DMS 273 (cell line): ENCODE data around the gene GALNT9.

Experiments used
- DNase-seq: peaks from one replicate; lab custom pipeline; 2025; ENCODE audit not compliant: unreplicated experiment; lab: John Stamatoyannopoulos, UW

GALNT9 gene

DNA sequence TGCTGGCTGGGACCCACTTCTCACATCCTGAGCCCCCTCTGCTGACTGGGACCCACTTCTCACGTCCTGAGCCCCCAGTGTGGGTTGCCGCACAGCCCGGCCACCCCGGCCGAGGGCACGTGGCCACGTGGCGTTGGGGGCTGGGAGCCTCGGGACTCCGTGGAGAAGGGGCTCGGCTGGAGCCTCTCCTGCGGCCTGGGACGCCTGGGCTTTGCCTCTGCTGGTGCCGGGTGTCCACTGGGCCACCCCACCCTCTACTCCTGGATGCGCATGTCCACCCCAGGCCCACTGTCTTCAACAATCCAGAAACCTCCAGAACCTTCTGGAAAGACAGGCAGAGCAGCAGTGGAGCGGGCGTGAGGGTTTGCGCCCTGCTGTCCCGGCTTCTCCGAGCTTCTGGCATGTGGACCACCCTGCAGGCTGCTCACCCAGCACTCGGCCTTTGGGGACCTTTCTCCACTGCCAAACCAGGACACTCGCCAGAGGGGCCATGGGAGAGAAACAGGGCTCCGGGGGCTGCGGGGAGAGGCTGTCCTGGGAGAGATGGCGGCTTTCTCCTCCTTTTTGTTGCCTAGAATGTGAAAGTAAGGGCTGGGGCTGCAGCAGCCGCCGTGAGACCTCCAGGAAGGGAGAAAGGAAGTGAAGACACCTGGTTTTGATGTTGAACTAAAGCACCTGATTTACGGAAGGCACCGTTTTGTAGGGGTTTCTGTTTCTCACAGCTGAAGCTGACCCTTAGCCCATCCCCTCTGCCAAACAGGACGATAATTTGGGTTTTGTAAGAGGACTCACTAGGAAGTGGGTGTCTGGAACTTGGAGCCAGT lies 155.2 kb downstream of the GALNT9 start:
- no peak for DNase-seq

DNA sequence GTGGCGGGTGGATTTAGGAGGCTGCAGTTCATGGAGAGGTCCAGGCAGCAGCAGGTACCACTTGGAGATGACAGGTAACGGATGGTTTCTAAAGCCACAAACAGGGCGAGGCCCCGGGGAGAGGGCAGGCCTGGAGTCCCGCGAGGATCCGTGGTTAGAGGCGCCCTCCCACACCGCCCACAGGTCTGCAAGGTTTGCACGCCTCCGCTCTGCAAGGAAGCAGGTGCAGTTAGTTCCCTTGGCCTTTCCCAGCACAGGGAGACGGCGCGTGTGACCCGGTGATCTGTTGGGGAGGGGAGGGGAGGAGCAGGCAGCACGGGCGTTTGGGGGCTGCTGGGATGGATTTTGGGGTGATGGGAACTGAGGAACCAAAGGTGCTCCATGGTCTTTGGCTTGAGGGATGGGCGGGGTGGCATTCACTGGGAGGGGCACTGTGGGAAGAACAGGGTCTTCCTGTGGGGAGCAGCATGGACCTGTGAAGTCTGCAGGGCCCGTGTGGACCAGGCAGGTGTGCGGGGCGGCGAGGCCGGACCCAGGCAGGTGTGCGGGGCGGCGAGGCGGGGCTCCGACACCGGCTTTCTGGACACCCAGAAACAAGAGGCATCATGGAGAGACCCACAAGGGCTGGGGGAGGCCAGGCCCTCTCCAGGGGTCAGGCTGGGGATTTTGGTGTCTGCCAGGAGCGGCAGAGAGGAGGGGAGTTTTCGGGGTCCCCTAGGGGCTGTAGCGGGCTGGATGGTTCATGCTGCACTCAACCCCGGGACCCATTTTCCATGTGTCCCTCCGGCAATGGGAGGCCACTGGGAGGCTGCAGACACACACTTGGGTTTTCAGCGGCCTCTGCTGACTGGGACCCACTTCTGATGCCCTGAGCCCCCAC lies 156.0 kb downstream of the GALNT9 start:
- no peak for DNase-seq

DNA sequence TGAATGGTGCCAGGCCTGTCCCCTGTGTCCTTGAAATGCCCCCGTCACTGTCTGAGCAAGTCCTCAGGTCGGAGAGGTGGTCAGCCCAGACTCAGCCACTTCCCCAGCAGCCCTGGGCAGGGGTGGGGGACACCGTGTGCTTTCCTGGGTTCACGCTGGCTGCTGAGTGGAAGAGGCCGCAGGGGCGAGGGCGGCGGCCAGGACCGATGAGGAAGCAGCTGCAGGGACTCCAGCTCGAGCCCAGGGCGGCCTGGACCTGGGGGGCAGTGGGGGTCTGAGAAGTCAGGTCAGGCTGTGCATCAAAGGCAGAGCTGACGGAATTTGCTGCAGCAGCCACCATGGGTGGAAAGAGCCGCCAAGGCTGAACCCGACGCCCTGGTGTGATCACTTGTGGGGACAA lies 156.8 kb downstream of the GALNT9 start:
- DNase-seq = no peak

DNA sequence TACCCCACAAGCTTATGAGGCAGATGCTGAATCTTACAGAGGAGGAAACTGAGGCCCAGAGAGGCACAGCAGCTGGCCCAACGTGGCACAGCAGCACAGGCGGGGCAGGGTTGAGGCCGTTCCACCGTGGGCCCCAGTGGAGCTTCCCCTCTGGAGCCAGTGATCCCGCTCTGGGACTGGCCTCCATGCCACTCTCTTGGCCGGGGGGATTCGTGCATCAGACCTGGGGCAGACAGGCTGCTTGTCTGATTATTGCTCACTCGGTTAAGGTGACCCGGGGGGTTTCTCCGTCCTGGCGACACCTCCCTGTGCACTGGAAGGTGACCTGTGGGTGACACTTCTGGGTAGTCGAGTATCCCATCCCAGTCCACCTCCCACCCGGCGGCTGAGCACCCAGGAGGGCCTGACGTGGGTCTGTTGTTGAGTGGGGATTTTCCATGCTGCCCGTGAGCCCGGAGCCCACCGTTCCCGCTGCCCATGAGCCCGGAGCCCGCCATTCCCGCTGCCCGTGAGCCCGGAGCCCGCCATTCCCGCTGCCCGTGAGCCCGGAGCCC lies 157.3 kb downstream of the GALNT9 start:
- no peak for DNase-seq

DNA sequence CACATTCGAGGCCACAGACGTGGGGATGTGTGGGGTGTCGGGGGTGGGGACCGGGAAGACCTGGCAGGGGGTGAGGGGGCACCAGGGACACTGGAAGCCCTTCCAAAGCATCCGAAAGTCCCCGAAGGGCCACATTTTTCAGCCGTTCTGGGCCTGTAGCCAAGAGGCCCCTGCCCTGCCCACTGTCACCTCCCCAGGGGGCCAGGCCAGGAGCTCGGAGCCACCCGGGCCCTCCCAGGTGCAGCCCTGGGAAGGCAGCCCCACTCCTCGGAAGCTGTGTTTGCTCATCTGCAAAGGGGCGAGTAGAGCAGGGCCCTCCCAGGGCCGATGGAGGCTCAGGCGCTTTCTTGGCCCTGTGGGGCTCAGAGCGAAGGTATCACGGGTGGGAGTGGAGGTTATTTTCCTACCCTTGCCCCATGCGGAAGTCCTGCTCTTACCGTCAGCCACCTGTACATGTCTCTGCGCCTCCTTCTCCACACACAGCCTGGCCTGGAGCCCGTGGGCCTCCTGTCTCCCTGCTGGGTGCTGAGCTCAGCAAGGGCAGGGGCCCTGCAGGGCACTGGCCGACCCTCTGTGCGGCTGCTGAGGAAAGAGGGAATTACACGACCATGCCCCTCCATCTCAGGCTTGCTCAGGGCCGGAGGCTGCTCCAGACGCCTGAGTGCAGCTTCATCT lies 158.0 kb downstream of the GALNT9 start:
- no peak for DNase-seq

DNA sequence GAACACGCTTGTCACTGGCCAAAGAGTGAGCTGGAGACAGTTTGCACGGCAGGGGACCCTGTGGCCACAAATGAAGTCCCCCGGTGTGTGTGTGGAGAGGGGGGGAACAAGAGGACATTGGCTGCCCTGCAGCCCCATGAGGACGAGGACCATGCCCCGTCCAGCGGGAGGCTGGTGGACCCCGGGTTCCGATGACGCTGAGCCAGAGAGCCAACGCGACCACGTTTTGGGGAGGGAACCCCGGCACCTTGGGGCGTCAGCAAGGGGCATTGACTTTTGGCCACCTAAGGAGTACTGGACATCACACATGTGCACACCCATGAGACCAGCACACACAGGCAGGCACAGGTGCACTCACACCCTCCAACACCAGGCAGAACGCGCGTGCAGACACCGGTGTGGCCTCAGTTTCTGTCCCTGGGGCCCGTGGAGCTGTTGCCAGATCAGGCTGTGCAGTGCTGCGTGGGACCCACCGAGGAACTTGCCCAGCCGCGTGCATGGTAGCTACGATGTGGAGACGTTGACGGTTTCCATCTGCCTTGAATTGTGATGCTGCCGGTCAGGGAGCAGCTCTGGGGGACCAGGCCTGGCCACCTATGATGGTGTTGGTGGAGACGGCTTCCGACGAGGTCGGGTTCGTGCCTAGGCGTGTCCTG lies 158.6 kb downstream of the GALNT9 start:
- DNase-seq = no peak

DNA sequence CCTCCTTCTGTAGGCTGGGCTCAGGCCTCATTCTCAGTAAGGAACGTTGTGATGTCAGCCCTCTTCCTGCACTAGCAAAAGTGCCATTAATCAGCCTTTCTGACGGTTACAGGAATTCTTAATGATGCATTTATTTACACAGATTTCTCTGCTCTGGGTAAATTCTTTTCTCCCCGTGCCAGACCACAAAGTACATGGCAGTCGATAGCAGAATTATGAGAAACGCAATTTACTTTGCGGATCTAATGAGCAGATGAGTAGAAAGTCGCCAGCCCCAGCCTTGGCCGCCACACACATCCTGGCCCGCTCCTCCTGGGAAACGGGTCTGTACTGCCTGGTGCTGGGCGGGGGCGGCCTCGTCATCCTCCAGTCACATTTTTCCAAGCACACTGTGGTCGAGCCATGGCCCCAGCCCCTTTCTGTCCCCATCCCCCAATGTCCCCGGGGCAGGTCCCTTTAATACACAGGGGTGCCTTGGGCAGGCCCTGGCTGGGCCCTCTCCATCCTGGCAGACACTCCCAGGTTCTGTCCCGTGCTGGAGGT lies 159.2 kb downstream of the GALNT9 start:
- no peak for DNase-seq

DNA sequence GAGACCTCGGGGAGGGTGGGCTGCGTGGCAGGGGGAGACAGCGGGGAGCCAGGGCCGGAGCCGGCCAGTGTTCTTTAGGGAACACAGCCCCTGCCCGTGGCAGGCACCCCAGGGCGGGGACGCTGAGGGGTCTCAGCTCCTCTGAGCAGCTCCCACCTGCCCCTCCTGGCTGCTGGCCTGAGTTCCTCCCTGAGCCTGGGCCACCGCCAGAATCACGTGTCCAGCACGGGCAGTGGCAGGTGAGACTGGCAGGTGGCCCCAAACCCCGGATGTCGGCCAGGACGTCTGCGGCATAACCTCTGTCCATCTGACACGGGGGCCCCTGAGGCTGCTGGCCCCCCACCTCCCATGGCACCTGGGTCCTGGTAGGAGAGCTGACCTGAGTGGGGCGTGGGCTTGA lies 160.0 kb downstream of the GALNT9 start:
- DNase-seq = no peak

DNA sequence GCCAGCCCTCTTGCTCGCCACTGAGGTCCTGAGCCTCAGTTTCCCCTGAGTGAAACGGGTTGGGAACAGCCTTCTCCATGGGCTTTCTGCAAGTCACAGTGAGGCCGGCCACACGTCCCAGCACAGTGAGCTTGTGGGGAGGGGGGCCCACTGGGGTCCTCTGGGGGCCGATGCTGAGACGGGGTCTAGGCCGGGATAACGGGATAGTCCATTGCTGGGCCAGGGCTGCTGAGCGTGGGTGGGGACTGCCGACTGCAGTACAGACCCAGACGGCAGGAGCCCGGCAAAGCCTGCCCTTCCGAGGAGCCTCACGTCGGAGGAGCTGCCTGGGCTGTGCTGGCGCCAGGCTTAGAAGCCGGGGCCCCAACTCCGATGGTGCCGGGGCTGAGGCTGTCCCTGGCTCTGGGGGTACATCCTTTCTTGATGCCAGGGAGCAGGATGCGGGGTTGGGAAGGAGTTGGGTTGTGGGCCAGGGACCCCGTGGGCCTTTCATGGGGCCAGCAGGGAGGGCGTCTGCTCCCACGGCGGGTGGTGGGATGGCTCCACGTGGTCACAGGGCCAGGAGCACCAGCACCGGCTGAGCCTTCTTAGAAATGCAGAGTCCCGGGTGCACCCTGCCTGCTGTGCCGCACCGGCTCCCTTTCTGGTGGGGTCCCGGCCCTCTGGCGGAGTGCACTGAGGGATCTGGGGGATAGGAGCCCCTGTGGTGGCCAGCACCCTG lies 160.9 kb downstream of the GALNT9 start:
- no peak for DNase-seq

DNA sequence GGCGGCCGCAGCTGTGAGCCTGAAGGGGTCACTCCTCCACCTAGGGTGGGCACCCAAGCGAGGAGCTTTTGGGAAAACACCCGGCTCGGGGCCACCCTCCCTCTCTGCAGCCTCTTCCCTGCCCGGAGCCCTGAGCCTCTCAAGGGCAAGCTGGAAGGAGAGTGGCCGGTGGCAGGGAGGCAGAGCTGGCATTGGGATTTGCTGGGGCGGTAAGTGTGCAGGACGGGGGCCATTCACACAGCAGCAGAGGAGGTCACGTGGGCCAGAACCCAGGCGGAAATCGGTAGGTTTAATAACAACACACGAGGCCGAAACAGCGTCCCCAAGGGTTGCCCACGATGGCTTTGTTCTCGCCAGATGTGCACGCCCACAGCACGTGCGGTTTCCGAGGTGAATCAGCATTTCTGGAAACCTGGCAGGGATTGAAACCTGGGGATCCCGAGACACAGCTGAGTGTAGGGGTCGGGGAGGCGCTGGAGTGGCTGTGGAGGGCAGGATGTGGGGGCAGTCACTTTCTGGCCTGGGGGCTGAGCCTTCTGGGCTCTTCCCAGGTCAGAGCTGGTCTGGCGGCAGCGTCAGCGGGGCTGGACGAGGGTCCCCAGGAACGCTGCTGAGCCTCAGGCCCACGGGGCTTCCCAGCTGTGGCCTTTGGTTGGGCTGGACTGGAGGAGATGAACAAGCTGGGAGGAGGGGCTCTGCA lies 161.6 kb downstream of the GALNT9 start:
- no peak for DNase-seq

DNA sequence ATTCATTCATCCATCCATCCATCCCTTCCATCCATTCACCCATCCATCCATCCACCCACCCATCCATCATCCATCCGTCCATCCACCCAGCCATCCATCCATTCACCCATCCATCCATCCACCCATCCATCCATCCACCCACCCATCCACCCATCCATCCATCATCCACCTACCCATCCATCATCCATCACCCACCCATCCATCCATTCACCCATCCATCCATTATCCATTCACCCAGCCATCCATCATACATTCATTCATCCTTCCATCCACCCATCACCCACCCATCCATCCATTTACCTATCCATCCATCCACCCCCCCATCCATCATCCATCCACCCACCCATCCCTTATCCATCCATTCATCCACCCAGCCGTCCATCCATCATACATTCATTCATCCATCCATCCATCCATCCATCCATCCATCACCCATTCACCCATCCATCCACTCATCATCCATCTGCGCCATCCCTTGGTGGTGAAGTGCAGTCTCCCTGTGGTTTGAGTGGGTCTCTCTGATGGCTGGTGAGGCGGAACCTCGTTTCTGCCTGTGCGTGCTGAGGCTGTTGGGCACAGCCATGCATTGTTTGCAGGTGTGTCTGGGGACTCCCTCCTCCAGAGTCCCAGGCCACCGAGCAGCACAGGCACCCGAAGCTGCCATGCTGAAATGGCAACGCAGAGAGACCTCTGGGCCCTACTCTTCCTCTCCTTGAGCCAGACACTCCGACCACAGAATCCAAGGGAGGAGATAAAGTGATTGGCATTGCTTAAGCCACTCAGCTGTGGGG lies 162.4 kb downstream of the GALNT9 start:
- no peak for DNase-seq

DNA sequence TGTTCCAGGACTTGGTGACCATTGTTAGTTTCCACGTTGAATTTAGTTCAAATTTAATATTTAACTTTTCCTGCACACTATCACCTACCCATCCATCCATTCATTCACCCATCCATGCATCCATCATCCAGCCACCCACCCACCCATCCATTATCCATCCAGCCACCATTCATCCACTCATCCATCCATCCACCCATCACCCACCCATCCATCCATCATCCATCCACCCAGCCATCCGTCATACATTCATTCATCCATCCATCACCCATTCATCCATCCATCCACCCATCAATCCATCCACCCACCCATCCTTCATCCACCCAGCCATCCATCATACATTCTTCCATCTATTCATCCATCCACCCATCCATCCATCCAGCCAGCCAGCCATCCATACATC lies 163.3 kb downstream of the GALNT9 start:
- no peak for DNase-seq

DNA sequence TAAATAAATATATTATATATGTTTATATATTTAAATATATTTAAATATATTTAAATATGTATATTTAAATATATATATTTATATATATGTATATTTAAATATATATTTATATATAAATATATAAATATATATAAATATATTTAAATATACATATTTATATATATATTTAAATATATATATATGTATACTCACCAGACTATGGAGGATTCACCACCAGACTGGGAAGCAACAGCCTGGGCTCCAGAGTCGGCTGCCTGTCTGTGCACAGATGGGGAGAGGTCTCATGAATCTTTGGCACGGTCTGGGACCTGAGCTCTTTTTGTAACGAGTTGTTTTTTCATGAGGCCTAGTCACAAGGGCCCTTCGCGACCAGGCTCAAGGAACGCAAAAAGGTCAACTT lies 163.8 kb downstream of the GALNT9 start:
- peak; percentile 15 for DNase-seq

DNA sequence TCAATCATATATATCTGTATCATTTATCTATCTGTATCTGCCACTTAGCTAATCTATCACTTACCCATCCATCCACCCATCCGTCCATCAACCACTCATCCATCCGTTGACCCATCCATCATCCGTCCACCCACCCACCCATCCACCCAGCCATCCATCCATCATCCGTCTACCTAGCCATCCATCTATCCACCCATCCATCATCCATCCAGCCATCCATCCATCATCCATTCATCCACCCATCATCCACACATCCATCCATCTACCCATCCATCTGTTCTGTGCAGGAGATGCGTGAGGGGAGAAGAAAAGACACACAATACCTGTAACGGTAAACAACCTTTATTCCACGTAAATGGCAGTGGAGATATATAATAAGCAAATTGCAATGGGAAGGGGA lies 165.0 kb downstream of the GALNT9 start:
- DNase-seq = no peak

DNA sequence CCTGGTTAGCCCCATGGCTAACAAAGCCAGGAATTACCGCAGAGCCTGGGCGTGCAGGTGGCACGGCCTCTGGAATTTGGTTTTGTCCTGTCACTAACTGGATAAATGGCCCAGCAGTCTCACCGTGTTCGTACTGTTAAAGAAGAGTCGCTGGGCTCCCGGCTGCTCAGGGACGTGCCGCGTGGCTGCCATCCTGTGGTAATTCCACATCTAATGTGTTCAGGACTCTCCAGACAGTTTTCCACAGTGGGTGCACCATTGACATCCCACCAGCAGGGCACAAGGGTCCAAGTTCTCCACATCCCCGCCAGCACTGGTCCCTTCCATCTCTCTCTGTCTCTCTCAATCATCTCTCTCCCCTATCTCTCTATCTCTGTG lies 165.5 kb downstream of the GALNT9 start:
- peak; percentile 38 for DNase-seq

DNA sequence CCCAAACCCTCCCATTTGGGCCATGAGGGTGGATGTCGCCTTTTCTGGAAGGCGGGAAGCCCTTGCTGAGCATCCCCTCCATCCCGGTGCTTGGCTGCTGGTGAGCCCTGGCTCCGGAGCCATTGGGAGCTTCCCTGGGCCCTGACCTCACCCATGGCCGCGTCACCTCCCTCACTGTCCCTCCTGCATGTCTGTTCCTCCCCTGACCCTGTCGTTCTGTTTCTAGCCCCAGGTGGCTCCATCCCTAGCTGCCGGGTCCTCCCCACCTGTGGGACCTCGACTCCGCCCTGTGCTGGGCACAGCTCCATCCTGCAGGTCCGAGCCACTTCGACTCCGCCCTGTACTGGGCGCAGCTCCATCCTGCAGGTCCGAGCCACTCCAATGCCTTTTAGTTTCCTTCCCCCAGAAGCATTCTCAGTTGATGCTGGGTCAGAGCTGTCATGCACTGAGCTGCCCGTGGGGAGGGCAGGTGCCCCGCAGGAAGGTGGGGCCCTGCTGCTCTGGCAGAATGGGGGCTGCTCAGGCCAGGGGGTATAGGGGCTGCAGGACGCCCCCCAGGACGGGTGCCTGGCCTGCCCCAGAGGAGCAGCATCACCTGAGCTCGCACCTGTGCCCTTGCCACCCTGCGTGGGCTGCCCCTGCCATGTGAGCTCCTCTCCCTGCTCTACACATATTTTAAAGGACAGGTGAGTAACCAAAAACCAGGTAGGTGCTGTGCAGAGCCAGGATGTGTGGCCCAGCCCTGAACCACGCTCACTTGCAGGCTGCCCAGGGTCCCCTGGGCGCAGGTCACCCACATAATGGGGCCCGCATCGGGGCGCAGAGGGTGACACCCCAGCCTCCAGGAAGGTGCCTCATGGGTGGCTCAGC lies 166.1 kb downstream of the GALNT9 start:
- DNase-seq = no peak

DNA sequence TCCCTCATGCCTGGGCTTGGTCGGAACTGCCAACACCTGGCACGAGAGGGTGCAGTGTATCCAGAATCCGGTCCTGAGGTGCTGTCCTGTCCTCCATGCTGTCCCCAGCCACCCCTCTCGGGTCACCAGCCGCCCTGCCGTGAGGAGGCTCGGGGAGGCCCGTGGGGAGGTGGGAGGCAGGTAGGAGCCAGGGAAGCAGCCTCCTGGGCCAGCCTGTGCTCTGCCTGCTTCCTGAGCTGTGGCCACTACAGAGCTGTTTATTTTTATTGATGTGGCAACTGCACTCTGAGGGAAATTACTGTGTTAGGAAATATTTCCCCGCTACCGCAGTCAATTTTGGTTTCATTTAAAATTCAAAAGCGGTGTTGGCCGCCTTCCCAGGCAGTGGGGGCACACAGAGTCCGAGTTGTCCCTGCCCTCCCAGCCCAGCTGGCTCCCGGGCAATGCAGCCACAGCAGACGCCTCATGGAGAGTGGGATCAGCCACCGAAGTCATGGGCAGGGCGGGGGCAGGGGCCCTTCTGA lies 166.8 kb downstream of the GALNT9 start:
- DNase-seq = peak; percentile 39
